GM18526 (cell line): Measurements from ENCODE around the gene APH1A.

ENCODE experiments used
- POLR2A ChIP-seq: IDR thresholded peaks from 3 replicates; pipeline ENCODE4 v1.6.1; 2011; ENCODE audit not compliant: insufficient read length; ENCODE audit errors: extremely low read depth

The APH1A gene

DNA sequence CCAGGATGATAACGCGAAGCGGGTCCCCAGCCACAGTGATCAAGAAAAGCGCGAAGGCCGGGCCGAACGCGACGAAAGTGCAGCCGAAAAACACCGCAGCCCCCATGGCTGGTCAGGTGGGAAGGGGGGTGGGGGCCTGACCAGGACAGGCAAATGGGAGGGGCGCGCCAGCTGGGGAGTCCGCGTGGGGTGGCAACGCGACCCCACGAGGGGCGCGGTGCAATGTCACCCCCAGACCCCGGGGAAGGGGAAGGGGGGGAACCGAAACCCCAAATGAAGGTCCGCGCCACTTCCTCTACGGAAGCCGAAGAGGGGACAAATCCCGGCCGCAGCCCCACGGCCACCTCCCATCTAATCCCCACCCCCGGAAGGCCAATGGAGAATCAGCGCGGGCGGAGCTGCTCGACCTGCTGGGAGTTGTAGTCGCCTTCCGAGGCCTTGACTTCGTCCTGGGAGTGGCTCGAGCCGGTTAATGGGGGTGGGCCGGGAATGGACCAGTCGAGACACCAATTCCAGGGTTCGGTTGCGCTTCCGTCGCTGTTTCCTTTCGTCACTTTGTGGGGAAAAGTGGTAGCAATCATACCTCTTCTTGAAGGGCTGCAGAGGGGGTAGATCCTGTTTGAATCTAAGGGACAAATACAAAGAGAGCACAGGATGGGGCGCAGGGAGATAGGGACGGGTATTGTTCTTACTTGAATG, at the start of gene APH1A:
Gene APH1A, minus strand, starts transcription at position 312 of the 699 bp plus-strand sequence. Its CDS starts 206 bp downstream, at position 106.
- TF ChIP-seq POLR2A = peak; percentile 77

GRCh38 chr1:150311762-150312161, 42.9 kb upstream of the APH1A start:
- no peak for TF ChIP-seq POLR2A

- TF ChIP-seq POLR2A = no peak
These were observed 41.1 kb upstream of the APH1A start for GRCh38 chr1:150309758-150310508.

GRCh38 chr1:150302902-150303301, 34.1 kb upstream of the APH1A start:
- TF ChIP-seq POLR2A = no peak

DNA sequence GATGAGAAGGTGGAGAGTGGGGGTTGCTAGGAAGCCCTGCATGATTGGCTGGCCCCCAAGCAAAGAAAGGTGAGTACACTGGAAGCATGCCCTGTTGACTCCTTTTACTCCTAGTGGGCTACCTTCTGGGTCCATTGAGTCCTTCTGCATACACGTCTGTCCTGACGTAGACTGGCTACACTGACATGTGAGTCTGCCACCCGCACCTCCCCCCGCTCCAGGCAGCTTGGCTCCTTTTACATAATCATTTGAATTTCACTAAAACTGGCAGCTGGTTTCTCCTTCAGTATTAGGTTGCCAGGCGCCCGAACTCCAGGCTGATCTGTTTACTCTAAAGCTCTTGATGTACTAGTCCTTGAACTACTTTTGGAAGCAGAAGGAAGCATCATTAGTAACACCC, 33.5 kb upstream of the APH1A start:
- TF ChIP-seq POLR2A = no peak

GRCh38 chr1:150299716-150300115, 30.9 kb upstream of the APH1A start:
- TF ChIP-seq POLR2A = no peak

DNA sequence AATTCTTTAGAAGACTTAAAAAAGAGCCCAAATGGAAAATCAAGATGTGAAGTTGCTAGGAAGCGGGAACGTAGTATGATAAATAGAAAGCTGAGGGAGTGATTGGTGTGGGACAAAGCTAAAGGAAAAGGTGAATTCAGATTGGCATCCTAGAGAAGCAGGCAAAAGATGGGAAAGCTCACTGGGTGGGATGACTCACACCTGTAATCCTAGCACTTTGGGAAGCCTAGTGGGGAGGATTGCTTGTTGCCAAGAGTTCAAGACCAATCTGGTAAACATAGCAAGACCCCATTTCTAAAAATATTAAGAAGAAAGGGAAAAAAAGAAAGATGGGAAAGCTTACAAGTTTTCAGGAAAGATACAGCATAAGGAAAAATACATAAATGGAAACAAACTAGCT, 26.7 kb upstream of the APH1A start:
- TF ChIP-seq POLR2A = no peak

DNA sequence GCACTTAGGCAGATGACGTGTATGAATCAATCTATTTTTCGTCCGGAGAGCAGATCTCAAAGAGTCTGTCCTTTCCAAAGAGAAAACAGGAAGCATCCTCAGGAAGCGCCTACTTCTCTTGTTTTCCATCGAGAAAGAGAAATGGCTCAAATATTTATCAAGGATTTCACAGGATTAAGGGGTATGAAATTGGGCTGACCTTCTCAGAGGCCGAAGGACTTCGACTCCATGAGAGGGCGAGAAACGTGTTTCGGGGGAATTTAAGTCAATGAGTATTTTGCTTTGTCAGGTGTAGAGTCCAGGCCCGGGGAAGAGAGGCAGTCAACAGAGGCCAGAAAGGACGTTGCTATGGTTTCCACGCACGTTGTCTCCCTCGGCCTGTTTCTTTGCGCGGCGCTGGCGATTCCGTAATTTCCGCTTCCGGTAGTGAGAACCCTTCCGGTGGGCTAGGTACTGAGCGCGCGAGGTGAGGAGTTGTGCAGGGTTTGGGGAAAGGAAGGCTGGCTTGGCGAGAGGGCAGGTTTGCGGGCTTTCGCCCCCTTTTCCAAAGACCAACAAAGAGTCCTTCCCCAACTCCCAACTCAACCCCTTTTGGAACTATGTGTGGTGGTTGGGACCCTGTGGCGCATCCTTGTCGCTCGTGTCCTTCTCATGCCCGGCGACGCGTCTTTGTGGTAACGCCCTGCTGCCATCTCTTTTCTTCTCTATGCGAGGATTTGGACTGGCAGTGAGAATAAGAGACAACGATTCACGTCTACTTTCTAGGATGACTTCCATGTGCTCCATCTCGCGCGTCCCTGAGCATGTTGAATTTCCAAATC, 24.8 kb upstream of the APH1A start, which contains the start of gene MRPS21:
Gene MRPS21, plus strand, starts transcription at position 429 of the 821 bp plus-strand sequence. CDS start 506 bp downstream, outside the sequence.
- TF ChIP-seq POLR2A = peak; percentile 94

- no peak for TF ChIP-seq POLR2A
These were observed 20.0 kb upstream of the APH1A start for GRCh38 chr1:150288822-150289221.

GRCh38 chr1:150288382-150288781, 19.6 kb upstream of the APH1A start:
- no peak for TF ChIP-seq POLR2A

DNA sequence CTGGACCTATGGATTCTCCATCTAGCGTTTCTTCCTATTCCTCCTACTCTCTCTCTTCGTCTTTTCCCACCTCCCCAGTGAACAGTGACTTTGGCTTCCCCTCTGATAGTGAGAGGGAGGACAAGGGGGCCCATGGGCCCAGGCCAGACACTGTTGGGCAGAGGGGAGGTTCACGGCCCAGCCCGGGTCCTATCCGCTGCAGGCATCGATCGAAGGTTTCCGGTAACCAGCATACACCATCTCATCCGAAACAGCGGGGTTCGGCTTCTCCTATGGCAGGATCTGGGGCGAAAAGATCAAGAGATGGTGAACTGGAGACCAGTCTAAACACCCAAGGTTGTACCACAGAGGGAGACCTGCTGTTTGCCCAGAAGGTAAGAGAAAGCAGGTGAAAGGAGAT, 14.4 kb upstream of the APH1A start:
- no peak for TF ChIP-seq POLR2A

DNA sequence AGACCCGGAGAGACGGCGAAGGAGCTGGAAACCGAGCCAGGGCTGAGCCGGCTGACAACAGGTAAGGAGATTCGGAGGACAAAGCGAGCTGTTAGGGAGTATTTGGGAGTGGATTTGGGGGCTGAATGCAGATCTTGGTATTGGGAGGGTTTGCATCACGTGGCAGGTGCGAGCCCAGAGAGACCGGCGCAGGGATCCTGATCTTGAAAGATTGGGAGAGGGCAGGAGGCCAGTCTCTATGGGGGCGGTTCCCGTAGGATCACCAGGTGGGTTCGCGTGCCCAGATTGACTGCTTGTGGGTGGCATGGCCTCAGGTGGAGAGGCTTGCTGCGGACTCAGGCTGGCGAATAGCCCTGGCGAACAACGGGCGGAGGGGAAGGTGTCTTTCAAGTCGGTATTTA, 13.7 kb upstream of the APH1A start:
- TF ChIP-seq POLR2A = no peak

GRCh38 chr1:150281758-150282557, 13.1 kb upstream of the APH1A start, which contains the start of gene CIART:
TSS of gene CIART (plus strand) at chr1:150282554. CDS start at chr1:150283268, 714 bp downstream.
- TF ChIP-seq POLR2A = no peak

DNA sequence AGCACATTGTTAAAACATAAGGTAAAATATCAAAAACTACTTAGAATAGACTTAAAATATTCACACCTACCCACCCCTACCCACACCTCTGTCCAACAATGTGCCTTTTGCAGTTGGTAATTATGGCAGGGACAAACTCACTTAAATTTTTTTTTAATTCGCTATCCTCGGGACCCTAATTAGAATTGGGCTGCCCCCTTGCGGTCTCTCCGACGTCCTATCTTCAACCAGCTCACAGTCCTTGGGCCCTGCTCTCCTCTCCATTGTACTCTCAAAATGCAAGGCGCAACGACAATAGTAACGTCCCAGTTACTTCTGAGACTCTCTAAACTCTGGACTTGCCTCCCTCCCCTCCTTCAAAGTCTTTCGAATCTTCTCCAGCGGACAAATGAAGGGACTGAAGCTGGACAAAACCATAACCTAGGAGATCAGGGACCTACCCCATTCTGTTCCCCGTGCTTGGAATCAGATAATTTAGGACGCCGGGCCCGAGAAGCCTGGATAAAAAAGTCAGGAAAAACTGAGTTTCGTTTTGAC, 12.5 kb upstream of the APH1A start:
- no peak for TF ChIP-seq POLR2A
